Trophoblast cell (in vitro differentiated cells and primary cell): Measurements from ENCODE around the gene ECT2L.

Source experiments
- DNase-seq, 2 donors: peaks; one replicate each; pipeline ENCODE4 v3.0.0-alpha.2; 2016
- H2AFZ ChIP-seq: 2 replicates; pipeline ENCODE4 v1.6.1; 2013; ENCODE audit warnings: low read length, moderate library complexity, mild to moderate bottlenecking; ENCODE audit not compliant: insufficient read depth, poor library complexity
- H2AK5ac ChIP-seq: 2 replicates; pipeline ENCODE4 v1.6.1; 2013; ENCODE audit warnings: mild to moderate bottlenecking, low read length
- H2BK120ac ChIP-seq: 2 replicates; pipeline ENCODE4 v1.6.1; 2013; ENCODE audit warnings: low read length, mild to moderate bottlenecking, moderate library complexity; ENCODE audit not compliant: insufficient read depth, poor library complexity
- H2BK12ac ChIP-seq: 2 replicates; pipeline ENCODE4 v1.6.1; 2013; ENCODE audit warnings: mild to moderate bottlenecking, low read length, moderate library complexity
- H2BK5ac ChIP-seq: 2 replicates; pipeline ENCODE4 v1.6.1; 2013; ENCODE audit warnings: low read length, low read depth, moderate library complexity, mild to moderate bottlenecking; ENCODE audit not compliant: poor library complexity
- H3K14ac ChIP-seq: 2 replicates; pipeline ENCODE4 v1.6.1; 2013; ENCODE audit warnings: mild to moderate bottlenecking, low read length
- H3K18ac ChIP-seq: 2 replicates; pipeline ENCODE4 v1.6.1; 2013; ENCODE audit warnings: mild to moderate bottlenecking, low read length
- H3K23ac ChIP-seq: 2 replicates; pipeline ENCODE4 v1.6.1; 2013; ENCODE audit warnings: low read length
- H3K27ac ChIP-seq: 2 replicates; pipeline ENCODE4 v1.5.1; 2013; ENCODE audit warnings: low read depth, mild to moderate bottlenecking, inconsistent platforms, low read length, moderate library complexity
- H3K27me3 ChIP-seq: 2 replicates; pipeline ENCODE4 v1.6.1; 2013; ENCODE audit warnings: inconsistent platforms, mild to moderate bottlenecking, low read length, moderate library complexity; ENCODE audit not compliant: insufficient read depth
- H3K36me3 ChIP-seq, 2 experiments: 1 replicate in 1 of 2; 2 replicates in 1 of 2; pipeline ENCODE4 v1.6.1; 2013; ENCODE audit warnings: low read length in 2 of 2, mild to moderate bottlenecking in 2 of 2, moderate library complexity in 1 of 2; ENCODE audit not compliant: insufficient read depth in 2 of 2, control insufficient read depth in 1 of 2
- H3K4ac ChIP-seq: 2 replicates; pipeline ENCODE4 v1.6.1; 2013; ENCODE audit warnings: low read depth, mild to moderate bottlenecking, low read length, moderate library complexity
- H3K4me1 ChIP-seq, 2 experiments: 1 replicate in 1 of 2; 2 replicates in 1 of 2; pipeline ENCODE4 v1.6.1; 2013; ENCODE audit warnings: low read length in 2 of 2, mild to moderate bottlenecking in 2 of 2, moderate library complexity in 1 of 2; ENCODE audit not compliant: insufficient read depth in 2 of 2, control insufficient read depth in 1 of 2
- H3K4me2 ChIP-seq: 2 replicates; pipeline ENCODE4 v1.6.1; 2013; ENCODE audit warnings: inconsistent platforms, mild to moderate bottlenecking, low read length, moderate library complexity
- H3K4me3 ChIP-seq: 2 replicates; pipeline ENCODE4 v1.5.1; 2013; ENCODE audit warnings: mild to moderate bottlenecking, low read depth, low read length, inconsistent platforms
- H3K79me1 ChIP-seq: one replicate; pipeline ENCODE4 v1.6.1; 2013; ENCODE audit warnings: low read length
- H3K79me2 ChIP-seq: 2 replicates; pipeline ENCODE4 v1.6.1; 2013; ENCODE audit warnings: low read length, mild to moderate bottlenecking; ENCODE audit not compliant: control insufficient read depth, insufficient read depth, poor library complexity
- H3K9ac ChIP-seq: 2 replicates; pipeline ENCODE4 v1.6.1; 2013; ENCODE audit warnings: mild to moderate bottlenecking, low read length
- H3K9me3 ChIP-seq: 2 replicates; pipeline ENCODE4 v1.6.1; 2013; ENCODE audit warnings: low read depth, mild to moderate bottlenecking, control low read depth, inconsistent platforms, low read length; ENCODE audit not compliant: insufficient read depth
- H4K12ac ChIP-seq: 2 replicates; pipeline ENCODE4 v1.6.1; 2013; ENCODE audit warnings: low read depth, mild to moderate bottlenecking, low read length, moderate library complexity
- H4K8ac ChIP-seq: 2 replicates; pipeline ENCODE4 v1.6.1; 2013; ENCODE audit warnings: low read depth, mild to moderate bottlenecking, low read length, moderate library complexity
- H4K91ac ChIP-seq: one replicate; pipeline ENCODE4 v1.6.1; 2013; ENCODE audit warnings: low read depth, mild to moderate bottlenecking, low read length, moderate library complexity
- WGBS: extraction: QIAGEN DNeasy Blood & Tissue Kit; methylation state at CpG from one replicate; pipeline ENCODE4 v1.1.7; 2013; ENCODE audit warnings: missing lambda C conversion rate; ENCODE audit not compliant: insufficient read length, insufficient coverage; ENCODE audit errors: extremely low coverage; 5-methylcytosine and 5-hydroxymethylcytosine counted together

The ECT2L gene

GRCh38 chr6:138944412-138944811, 148.5 kb downstream of the ECT2L start:
- no peak overlapping the region for H3K9ac ChIP-seq
- H3K18ac ChIP-seq: no peak overlapping the region
- H4K8ac ChIP-seq: no peak overlapping the region
- H3K27me3 ChIP-seq: no peaks in the 10 kb centered on the region
- H3K27ac ChIP-seq: no peak overlapping the region
- H4K12ac ChIP-seq: no peak overlapping the region
- no peaks in the 10 kb centered on the region for H3K79me2 ChIP-seq
- H3K4me3 ChIP-seq: no peak overlapping the region
- no peak overlapping the region for H3K4me2 ChIP-seq
- no peak overlapping the region for H3K14ac ChIP-seq
- no peak overlapping the region for H2AK5ac ChIP-seq
- WGBS: no CpG with 5 or more reads among the region's 1 CpG
- no peak for DNase-seq
- H3K36me3 ChIP-seq: peaks cover 5 to 11% of the 10 kb centered on the region in 2 experiments
- no peak overlapping the region for H2AFZ ChIP-seq
- H3K23ac ChIP-seq: no peak overlapping the region
- no peaks in the 10 kb centered on the region for H3K9me3 ChIP-seq
- no peaks in the 10 kb centered on the region for H3K79me1 ChIP-seq
- H4K91ac ChIP-seq: no peak overlapping the region
- H2BK12ac ChIP-seq: no peak overlapping the region
- no peak overlapping the region for H2BK5ac ChIP-seq
- no peak overlapping the region for H3K4ac ChIP-seq
- H3K4me1 ChIP-seq: no peaks in the 10 kb centered on the region
- no peak overlapping the region for H2BK120ac ChIP-seq

GRCh38 chr6:138945354-138945753, 149.5 kb downstream of the ECT2L start:
- no peak overlapping the region for H3K4ac ChIP-seq
- no peak overlapping the region for H2BK12ac ChIP-seq
- H3K18ac ChIP-seq: no peak overlapping the region
- no peak overlapping the region for H2BK5ac ChIP-seq
- no peak overlapping the region for H2AFZ ChIP-seq
- H2BK120ac ChIP-seq: no peak overlapping the region
- H4K12ac ChIP-seq: no peak overlapping the region
- no peaks in the 10 kb centered on the region for H3K79me1 ChIP-seq
- no peak overlapping the region for H3K14ac ChIP-seq
- no peak overlapping the region for H3K27ac ChIP-seq
- no peak overlapping the region for H3K4me3 ChIP-seq
- H3K4me1 ChIP-seq: no peaks in the 10 kb centered on the region
- peaks cover 5 to 11% of the 10 kb centered on the region in 2 experiments for H3K36me3 ChIP-seq
- H3K9me3 ChIP-seq: no peaks in the 10 kb centered on the region
- no peak overlapping the region for H3K9ac ChIP-seq
- H4K91ac ChIP-seq: no peak overlapping the region
- H3K79me2 ChIP-seq: no peaks in the 10 kb centered on the region
- no peaks in the 10 kb centered on the region for H3K27me3 ChIP-seq
- no peak overlapping the region for H4K8ac ChIP-seq
- no peak overlapping the region for H3K23ac ChIP-seq
- no CpG with 5 or more reads among the region's 5 CpGs for WGBS
- peak in 1 of 2 donors; percentile 43 for DNase-seq
- H2AK5ac ChIP-seq: no peak overlapping the region
- no peak overlapping the region for H3K4me2 ChIP-seq

- no peaks in the 10 kb centered on the region for H3K4me1 ChIP-seq
- no peak overlapping the region for H3K4me2 ChIP-seq
- no peaks in the 10 kb centered on the region for H3K79me2 ChIP-seq
- no peaks in the 10 kb centered on the region for H3K79me1 ChIP-seq
- no peak overlapping the region for H4K8ac ChIP-seq
- no peak overlapping the region for H2BK120ac ChIP-seq
- H3K4me3 ChIP-seq: no peak overlapping the region
- no peak overlapping the region for H3K18ac ChIP-seq
- no peak overlapping the region for H3K9ac ChIP-seq
- H3K14ac ChIP-seq: no peak overlapping the region
- H4K91ac ChIP-seq: no peak overlapping the region
- H3K27ac ChIP-seq: no peak overlapping the region
- no peak overlapping the region for H3K23ac ChIP-seq
- no peak overlapping the region for H2AFZ ChIP-seq
- WGBS: no CpG with 5 or more reads among the region's 2 CpGs
- no peak overlapping the region for H2BK5ac ChIP-seq
- DNase-seq: no peak
- no peak overlapping the region for H3K4ac ChIP-seq
- no peaks in the 10 kb centered on the region for H3K27me3 ChIP-seq
- H3K9me3 ChIP-seq: no peaks in the 10 kb centered on the region
- H3K36me3 ChIP-seq: peaks cover 3 to 5% of the 10 kb centered on the region in 2 experiments
- no peak overlapping the region for H2BK12ac ChIP-seq
- H2AK5ac ChIP-seq: no peak overlapping the region
- H4K12ac ChIP-seq: no peak overlapping the region
These were observed 152.1 kb downstream of the ECT2L start for GRCh38 chr6:138948004-138948403.

- H4K91ac ChIP-seq: no peak overlapping the region
- H4K12ac ChIP-seq: no peak overlapping the region
- no peak overlapping the region for H3K4me2 ChIP-seq
- no peaks in the 10 kb centered on the region for H3K9me3 ChIP-seq
- H2BK120ac ChIP-seq: no peak overlapping the region
- no CpG with 5 or more reads among the region's 1 CpG for WGBS
- no peak overlapping the region for H3K4ac ChIP-seq
- H2AK5ac ChIP-seq: no peak overlapping the region
- no peaks in the 10 kb centered on the region for H3K79me2 ChIP-seq
- no peaks in the 10 kb centered on the region for H3K79me1 ChIP-seq
- H3K36me3 ChIP-seq: peaks cover 3 to 5% of the 10 kb centered on the region in 2 experiments
- H3K18ac ChIP-seq: no peak overlapping the region
- H3K23ac ChIP-seq: no peak overlapping the region
- H4K8ac ChIP-seq: no peak overlapping the region
- no peak overlapping the region for H3K14ac ChIP-seq
- no peaks in the 10 kb centered on the region for H3K27me3 ChIP-seq
- H3K27ac ChIP-seq: no peak overlapping the region
- no peak overlapping the region for H2BK5ac ChIP-seq
- H3K9ac ChIP-seq: no peak overlapping the region
- no peak overlapping the region for H2BK12ac ChIP-seq
- no peak for DNase-seq
- H3K4me3 ChIP-seq: no peak overlapping the region
- no peak overlapping the region for H2AFZ ChIP-seq
- no peaks in the 10 kb centered on the region for H3K4me1 ChIP-seq
These were observed 152.8 kb downstream of the ECT2L start for GRCh38 chr6:138948546-138949179.
